Measurements from ENCODE around the gene IFT172. TPM values are rescaled to one million over a fixed set of nuclear protein-coding genes. Genes with fewer than 3 reads are reported as not detected.
A peak's percentile ranks its signal among the peaks of the same experiment; 100 is the strongest.

The IFT172 gene
- total and polyA plus RNA-seq, 2 donors from 2014 or later, result 25.9 to 40.3 TPM

- FAIRE-seq, result no peak
- no peak overlapping the region for H3K27ac ChIP-seq (ENCODE audit: low read depth in 2 of 2, low read length in 2 of 2)
- no peak overlapping the region for H3K9ac ChIP-seq (ENCODE audit: low read length in 3 of 3)
- H3K4me3 ChIP-seq (ENCODE audit: low read length in 3 of 3), result no peak overlapping the region
- peaks cover 5 to 45% (median 41%) of the 10 kb centered on the region in 3 donors for H3K36me3 ChIP-seq (ENCODE audit: control insufficient read depth in 2 of 3, insufficient read depth in 3 of 3, low read length in 3 of 3)
- no peak for TF ChIP-seq CTCF (IDR thresholded peaks at IDR 0.05; ENCODE audit: borderline replicate concordance, extremely low read depth, insufficient read depth)
- intact Hi-C loops (cut with DNase I), result no loop called here
- no peaks in the 10 kb centered on the region for H3K9me3 ChIP-seq (ENCODE audit: control insufficient read depth in 2 of 3, insufficient read depth in 1 of 3, low read length in 3 of 3)
- no peaks in the 10 kb centered on the region for H3K4me1 ChIP-seq (ENCODE audit: control insufficient read depth in 2 of 3, insufficient read depth in 2 of 3, low read depth in 1 of 3, low read length in 3 of 3)
- no peak for DNase-seq
- no peaks in the 10 kb centered on the region for H3K27me3 ChIP-seq (ENCODE audit: control insufficient read depth, insufficient read depth, low read length)
Measured at GRCh38 chr2:27448381-27448780, 41.2 kb downstream of the IFT172 start.

DNA sequence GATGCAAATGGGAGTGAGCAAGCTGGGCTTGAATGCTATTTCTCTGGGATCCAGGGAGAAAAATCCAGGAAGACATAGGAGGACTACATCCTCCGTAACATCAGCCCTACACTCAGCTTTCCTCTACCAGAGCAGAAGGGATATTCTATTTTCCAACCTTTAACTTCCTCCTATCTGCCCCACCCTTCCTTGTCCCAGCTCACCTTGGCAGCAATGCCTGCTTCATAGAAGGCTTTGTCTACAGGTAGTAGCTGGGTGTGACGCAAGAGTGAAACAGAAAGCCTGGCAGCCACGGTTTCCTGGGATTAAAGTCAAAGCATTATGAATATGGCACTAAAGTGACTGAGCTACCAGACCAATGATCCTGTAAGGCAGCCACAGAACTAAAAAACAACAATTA, 43.5 kb downstream of the IFT172 start:
- H3K4me1 ChIP-seq (ENCODE audit: control insufficient read depth in 2 of 3, insufficient read depth in 2 of 3, low read depth in 1 of 3, low read length in 3 of 3), result no peaks in the 10 kb centered on the region
- peaks cover 5 to 39% (median 33%) of the 10 kb centered on the region in 3 donors for H3K36me3 ChIP-seq (ENCODE audit: control insufficient read depth in 2 of 3, insufficient read depth in 3 of 3, low read length in 3 of 3)
- H3K27me3 ChIP-seq (ENCODE audit: control insufficient read depth, insufficient read depth, low read length), result no peaks in the 10 kb centered on the region
- H3K9ac ChIP-seq (ENCODE audit: low read length in 3 of 3), result no peak overlapping the region
- FAIRE-seq (no peak), DNase-seq (peak in 1 of 5 donors; percentile 76)
- H3K9me3 ChIP-seq (ENCODE audit: control insufficient read depth in 2 of 3, insufficient read depth in 1 of 3, low read length in 3 of 3), result no peaks in the 10 kb centered on the region
- intact Hi-C loops (cut with DNase I), result no loop called here
- no peak overlapping the region for H3K27ac ChIP-seq (ENCODE audit: low read depth in 2 of 2, low read length in 2 of 2)
- TF ChIP-seq CTCF (IDR thresholded peaks at IDR 0.05; ENCODE audit: borderline replicate concordance, extremely low read depth, insufficient read depth), result no peak
- no peak overlapping the region for H3K4me3 ChIP-seq (ENCODE audit: low read length in 3 of 3)

GRCh38 chr2:27445615-27446014, 43.9 kb downstream of the IFT172 start:
- Histone ChIP-seq H3K4me1 (ENCODE audit: control insufficient read depth in 2 of 3, insufficient read depth in 2 of 3, low read depth in 1 of 3, low read length in 3 of 3) (no peaks in the 10 kb centered on the region), H3K36me3 (ENCODE audit: control insufficient read depth in 2 of 3, insufficient read depth in 3 of 3, low read length in 3 of 3) (peaks cover 6 to 43% (median 38%) of the 10 kb centered on the region in 3 donors), H3K4me3 (ENCODE audit: low read length in 3 of 3) (no peak overlapping the region), H3K27ac (ENCODE audit: low read depth in 2 of 2, low read length in 2 of 2) (no peak overlapping the region), H3K27me3 (ENCODE audit: control insufficient read depth, insufficient read depth, low read length) (no peaks in the 10 kb centered on the region), H3K9ac (ENCODE audit: low read length in 3 of 3) (no peak overlapping the region), H3K9me3 (ENCODE audit: control insufficient read depth in 2 of 3, insufficient read depth in 1 of 3, low read length in 3 of 3) (no peaks in the 10 kb centered on the region)
- FAIRE-seq (no peak), DNase-seq (no peak)
- intact Hi-C loops (cut with DNase I), result no loop called here
- no peak for TF ChIP-seq CTCF (IDR thresholded peaks at IDR 0.05; ENCODE audit: borderline replicate concordance, extremely low read depth, insufficient read depth)

DNA sequence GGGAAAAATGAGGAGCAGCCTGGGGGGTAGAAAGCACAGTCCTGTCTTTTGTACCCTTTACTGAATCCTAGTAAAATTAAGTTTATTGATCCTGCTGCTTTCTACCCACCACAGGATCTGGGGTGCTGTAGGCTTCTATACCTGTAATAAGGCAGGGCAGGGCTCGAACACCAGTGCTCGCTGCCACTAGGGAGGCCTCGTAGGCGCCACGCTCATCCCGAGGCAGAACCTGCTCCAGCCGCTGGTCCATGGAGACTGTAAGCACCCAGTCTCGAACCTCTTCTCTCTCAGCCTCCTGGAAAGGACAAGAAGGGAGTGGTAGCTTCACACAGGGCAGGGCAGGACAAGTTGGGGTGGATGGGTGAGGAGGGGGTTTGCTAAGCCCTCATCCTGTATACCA, 44.4 kb downstream of the IFT172 start:
- no peak for FAIRE-seq
- intact Hi-C loops (cut with DNase I), result no loop called here
- H3K27me3 ChIP-seq (ENCODE audit: control insufficient read depth, insufficient read depth, low read length), result no peaks in the 10 kb centered on the region

More for the DNA sequence above, 44.4 kb downstream of the IFT172 start:
- DNase-seq, result no peak
- TF ChIP-seq CTCF (IDR thresholded peaks at IDR 0.05; ENCODE audit: borderline replicate concordance, extremely low read depth, insufficient read depth), result no peak
- H3K27ac ChIP-seq (ENCODE audit: low read depth in 2 of 2, low read length in 2 of 2), result no peak overlapping the region
- H3K9ac ChIP-seq (ENCODE audit: low read length in 3 of 3), result no peak overlapping the region
- peaks cover 8 to 48% (median 42%) of the 10 kb centered on the region in 3 donors for H3K36me3 ChIP-seq (ENCODE audit: control insufficient read depth in 2 of 3, insufficient read depth in 3 of 3, low read length in 3 of 3)
- H3K4me1 ChIP-seq (ENCODE audit: control insufficient read depth in 2 of 3, insufficient read depth in 2 of 3, low read depth in 1 of 3, low read length in 3 of 3), result no peaks in the 10 kb centered on the region
- H3K9me3 ChIP-seq (ENCODE audit: control insufficient read depth in 2 of 3, insufficient read depth in 1 of 3, low read length in 3 of 3), result no peaks in the 10 kb centered on the region
- no peak overlapping the region for H3K4me3 ChIP-seq (ENCODE audit: low read length in 3 of 3)

Data from kidney (tissue), 14 donors.